LNCaP clone FGC (cell line): ENCODE results near the gene KRTAP5-1.
"Not testable (repeated sequence)": the region's sequence is repeated elsewhere in the genome, so short reads cannot be mapped to it uniquely, and the experiment has no call there.

Experiments
- DNase-seq: peaks from one replicate; pipeline ENCODE4 v3.0.0-alpha.2; 2011; ENCODE audit warnings: low read depth
- H3K4me3 ChIP-seq: 2 replicates; pipeline ENCODE4 v1.5.1; 2011; ENCODE audit warnings: mild to moderate bottlenecking, low read depth, low read length, control low read depth
- CTCF ChIP-seq: IDR thresholded peaks from 2 replicates; pipeline ENCODE4 v1.5.1; 2012; ENCODE audit warnings: mild to moderate bottlenecking; ENCODE audit not compliant: control insufficient read depth, insufficient read depth; ENCODE audit errors: extremely low read depth

The KRTAP5-1 gene

DNA sequence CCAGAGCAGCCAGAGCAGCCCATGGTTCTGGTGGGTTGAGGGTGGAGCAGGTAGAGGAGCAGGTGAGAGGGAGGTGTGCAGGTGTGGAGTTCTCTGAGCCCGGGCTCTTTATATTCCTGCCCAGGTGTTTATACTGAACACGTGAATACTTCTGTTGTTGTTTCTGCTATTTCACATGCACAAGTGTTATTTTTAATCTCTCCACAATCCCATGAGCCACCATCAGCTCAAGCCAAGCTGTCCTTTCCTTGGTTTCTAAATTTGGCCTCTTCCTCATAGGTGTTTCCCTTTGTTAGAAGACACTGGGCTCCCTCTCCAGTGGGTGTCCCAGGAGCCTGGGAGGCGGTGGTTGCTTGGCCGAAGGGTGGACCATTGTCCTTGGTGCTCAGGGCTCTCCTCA is 23.3 kb upstream of the KRTAP5-1 start, which contains the start of gene KRTAP5-3:
Gene KRTAP5-3, minus strand, starts transcription at position 101 of the 400 bp plus-strand sequence. Its CDS starts 78 bp downstream, at position 23.
- DNase-seq: no peak
- no peak within 1 kb of the TSS for H3K4me3 ChIP-seq
- no peak for TF ChIP-seq CTCF

GRCh38 chr11:1607901-1608300 is 22.8 kb upstream of the KRTAP5-1 start:
- DNase-seq, H3K4me3 ChIP-seq: not testable (repeated sequence)

DNA sequence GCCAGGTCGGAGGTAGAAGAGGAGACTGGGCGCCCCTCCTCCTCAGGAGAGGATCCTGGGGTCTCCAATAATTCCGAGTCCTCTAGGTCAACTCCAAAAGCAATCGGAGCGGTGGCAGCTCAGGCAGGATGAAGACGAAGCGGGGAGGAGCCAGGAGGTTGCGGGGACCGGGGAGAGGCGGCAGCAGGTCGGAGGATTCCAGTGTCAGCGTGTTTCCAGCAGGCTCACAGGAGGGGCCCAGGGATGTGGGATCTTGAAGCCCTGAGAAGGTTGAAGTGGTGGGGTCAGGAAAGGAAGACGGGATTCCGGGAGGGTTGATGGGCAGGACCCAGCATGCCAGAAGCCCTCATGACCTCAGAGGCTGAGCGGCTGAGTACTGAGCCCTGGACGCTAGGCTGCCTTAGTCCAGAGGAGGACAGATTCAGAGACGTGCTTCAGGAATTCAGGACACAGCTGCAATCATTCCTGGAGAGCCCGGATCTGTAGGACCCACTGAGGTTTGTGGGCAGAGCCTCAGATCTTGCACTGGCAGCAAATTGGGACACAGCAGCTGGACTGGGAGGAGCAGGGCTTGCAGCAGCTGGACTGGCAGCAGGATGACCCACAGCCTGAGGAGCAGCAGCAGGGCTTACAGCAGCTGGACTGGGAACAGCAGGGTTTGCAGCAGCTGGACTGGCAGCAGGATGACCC is 22.2 kb upstream of the KRTAP5-1 start:
- not testable (repeated sequence) for H3K4me3 ChIP-seq, DNase-seq

DNA sequence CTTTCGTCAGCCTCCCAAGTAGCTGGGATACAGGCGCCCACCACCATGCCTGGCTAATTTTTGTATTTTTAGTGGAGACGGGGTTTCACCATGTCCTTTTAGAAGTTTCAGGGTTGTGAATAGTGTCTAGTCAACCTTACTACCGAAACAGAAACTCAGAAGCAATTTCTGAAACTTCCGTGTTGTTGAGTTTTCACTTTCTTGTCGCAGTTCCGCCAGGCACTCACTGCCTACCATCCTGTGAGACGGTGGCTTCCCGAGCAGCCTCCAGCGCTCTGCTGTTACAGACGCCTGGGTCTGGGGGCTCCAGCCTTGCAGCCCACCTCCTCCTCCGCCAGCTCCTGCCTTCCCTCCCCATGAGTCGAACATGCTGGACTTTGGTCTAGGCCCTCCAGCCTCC is 20.8 kb upstream of the KRTAP5-1 start:
- DNase-seq, H3K4me3 ChIP-seq: not testable (repeated sequence)

DNA sequence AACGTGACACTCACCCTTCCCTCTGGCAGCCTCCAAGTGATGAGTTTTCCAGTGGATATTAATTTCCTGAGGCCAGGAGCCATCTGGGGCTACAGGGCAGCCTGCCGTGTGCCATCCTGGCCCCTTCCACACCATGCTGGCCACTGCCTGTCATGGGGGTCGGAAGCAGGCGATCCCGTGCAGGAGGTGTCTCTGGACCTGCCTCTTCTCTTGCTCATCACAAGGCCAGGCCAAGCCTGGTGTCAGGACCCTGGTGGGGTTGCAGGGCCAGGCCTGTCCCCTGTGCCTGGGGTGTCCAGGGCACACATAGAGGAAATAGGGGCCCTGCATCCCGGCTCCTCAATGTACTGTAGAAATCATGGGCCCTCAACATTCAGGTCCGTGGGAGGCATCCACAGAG is 19.6 kb upstream of the KRTAP5-1 start:
- TF ChIP-seq CTCF: no peak
- no peak for DNase-seq
- H3K4me3 ChIP-seq: no peak overlapping the region

GRCh38 chr11:1604181-1604580 is 19.1 kb upstream of the KRTAP5-1 start:
- no peak for DNase-seq
- no peak overlapping the region for H3K4me3 ChIP-seq
- no peak for TF ChIP-seq CTCF

DNA sequence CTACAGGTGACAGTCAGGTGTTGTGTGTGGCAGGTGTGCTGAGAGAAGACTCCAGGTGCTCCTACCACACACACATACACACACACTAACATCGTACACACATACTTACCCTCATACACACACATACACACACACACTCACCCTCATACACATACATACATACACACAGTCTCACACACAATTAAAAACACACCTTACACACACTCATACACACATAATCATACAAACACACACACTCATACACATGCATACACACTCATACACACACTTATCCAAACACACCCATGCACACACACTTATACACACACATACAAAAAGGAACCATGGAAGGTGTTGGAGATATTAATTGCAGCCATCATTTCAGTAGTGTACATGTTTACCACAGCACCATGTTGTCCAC is 18.5 kb upstream of the KRTAP5-1 start:
- no peak for TF ChIP-seq CTCF
- no peak for DNase-seq

GRCh38 chr11:1601663-1602062 is 16.6 kb upstream of the KRTAP5-1 start:
- H3K4me3 ChIP-seq, DNase-seq: not testable (repeated sequence)

More for the DNA sequence above, 18.5 kb upstream of the KRTAP5-1 start:
- no peak overlapping the region for H3K4me3 ChIP-seq

DNA sequence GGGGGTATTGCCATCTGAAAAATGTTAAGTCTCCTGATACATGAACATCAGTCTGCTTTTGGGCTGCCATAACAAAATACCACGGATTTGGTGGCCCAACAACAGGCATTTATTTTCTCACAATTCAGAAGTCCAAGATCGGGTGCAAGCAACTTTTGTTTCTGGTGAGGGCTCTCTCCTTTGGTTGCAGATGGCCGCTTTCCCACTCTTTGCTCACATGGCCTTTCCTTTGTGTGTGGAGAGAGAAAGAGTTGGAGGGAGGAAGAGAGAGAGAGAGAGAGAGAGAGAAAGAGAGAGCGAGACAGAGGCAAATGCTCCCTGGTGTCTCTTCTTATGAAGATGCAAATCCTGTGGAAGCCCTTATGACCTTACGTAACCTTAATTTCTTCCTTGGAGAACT is 15.5 kb upstream of the KRTAP5-1 start:
- H3K4me3 ChIP-seq: no peak overlapping the region
- TF ChIP-seq CTCF: no peak
- no peak for DNase-seq
